Large intestine (tissue), 3 donors: Measurements from ENCODE around the gene COL23A1. TPM values are rescaled to one million over a fixed set of nuclear protein-coding genes. Genes with fewer than 3 reads are reported as not detected.

ENCODE experiments used
- DNase-seq, 2 donors: peaks; one replicate each; pipeline versions ENCODE4 v3.0.0 to v3.0.0-alpha.2; 2013
- H3K27ac ChIP-seq: one replicate; pipeline ENCODE4 v1.5.1; 2013; ENCODE audit warnings: low read length
- H3K27me3 ChIP-seq: 2 replicates; pipeline ENCODE4 v1.6.1; 2013; ENCODE audit warnings: low read length; ENCODE audit not compliant: control insufficient read depth, insufficient read depth
- H3K36me3 ChIP-seq: 2 replicates; pipeline ENCODE4 v1.6.1; 2013; ENCODE audit warnings: low read length; ENCODE audit not compliant: control insufficient read depth, insufficient read depth
- H3K4me1 ChIP-seq: one replicate; pipeline ENCODE4 v1.6.1; 2013; ENCODE audit warnings: low read length; ENCODE audit not compliant: control insufficient read depth, insufficient read depth
- H3K4me3 ChIP-seq: one replicate; pipeline ENCODE4 v1.5.1; 2013; ENCODE audit warnings: low read length
- H3K9me3 ChIP-seq: one replicate; pipeline ENCODE4 v1.6.1; 2013; ENCODE audit warnings: mild to moderate bottlenecking, low read depth, low read length, moderate library complexity; ENCODE audit not compliant: control insufficient read depth
- WGBS: methylation state at CpG from one replicate; pipeline ENCODE4 v1.1.5; 2013; ENCODE audit warnings: low lambda C conversion rate; ENCODE audit not compliant: insufficient coverage; 5-methylcytosine and 5-hydroxymethylcytosine counted together
- polyA plus RNA-seq: library from polyadenylated mRNA; unstranded; fragments of 120-200 nt; gene quantifications from one replicate; pipeline ENCODE4 v1.2.1, GENCODE V29; 2013

Gene COL23A1
- polyA plus RNA-seq, 1 donor, result 8.9 TPM

GRCh38 chr5:178442405-178443257, 147.6 kb downstream of the COL23A1 start:
- no peaks in the 10 kb centered on the region for H3K9me3 ChIP-seq
- 80% methylated on average over 1 of the region's 23 CpGs for WGBS

DNA sequence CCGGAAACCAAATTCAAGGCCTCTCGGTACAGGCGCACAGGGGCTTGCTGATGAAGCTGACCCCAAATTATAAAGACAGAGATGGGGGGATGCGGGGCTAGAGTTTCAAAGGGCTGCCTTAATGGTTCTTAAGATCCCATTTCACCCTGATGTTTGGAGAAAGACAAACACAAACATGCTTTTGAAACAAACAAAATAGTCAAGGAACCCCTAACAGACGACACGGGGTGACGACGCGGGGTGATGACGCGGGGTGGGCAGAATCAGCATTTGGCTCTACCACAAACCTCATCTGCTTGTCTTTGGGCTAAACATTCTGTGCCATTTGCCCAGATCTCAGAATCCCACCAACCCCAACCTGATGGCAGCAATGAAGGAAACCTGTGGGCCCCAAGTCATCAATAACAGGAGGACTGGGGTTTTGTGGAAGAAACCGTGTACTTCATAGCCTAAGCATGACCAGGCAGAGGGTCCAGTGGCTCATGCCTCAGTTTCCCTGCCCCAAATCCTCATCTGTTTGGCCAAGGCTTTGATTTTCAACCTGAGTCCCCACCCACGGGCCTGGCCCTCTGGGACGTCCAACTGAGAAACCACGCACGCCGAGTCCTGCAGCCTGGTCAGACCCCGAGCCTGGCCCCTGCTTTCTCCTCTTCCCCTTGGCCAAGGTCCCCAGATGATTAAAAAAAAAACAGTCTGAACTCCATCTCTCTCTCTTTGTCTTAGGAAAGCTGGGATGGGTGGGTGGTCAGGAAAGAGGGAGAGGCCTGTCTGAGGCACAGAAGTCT, 148.5 kb downstream of the COL23A1 start:
- no peaks in the 10 kb centered on the region for H3K9me3 ChIP-seq
- no peaks in the 10 kb centered on the region for H3K36me3 ChIP-seq
- H3K4me1 ChIP-seq, result peaks cover 3% of the 10 kb centered on the region
- H3K27ac ChIP-seq, result no peak overlapping the region
- H3K27me3 ChIP-seq, result no peaks in the 10 kb centered on the region
- no peak overlapping the region for H3K4me3 ChIP-seq
- no CpG with 5 or more reads among the region's 18 CpGs for WGBS
- no peak for DNase-seq

More at GRCh38 chr5:178442405-178443257, 147.6 kb downstream of the COL23A1 start:
- Histone ChIP-seq H3K4me3 (no peak overlapping the region), H3K36me3 (no peaks in the 10 kb centered on the region), H3K27ac (no peak overlapping the region), H3K27me3 (no peaks in the 10 kb centered on the region), H3K4me1 (peaks cover 3% of the 10 kb centered on the region)
- no peak for DNase-seq

DNA sequence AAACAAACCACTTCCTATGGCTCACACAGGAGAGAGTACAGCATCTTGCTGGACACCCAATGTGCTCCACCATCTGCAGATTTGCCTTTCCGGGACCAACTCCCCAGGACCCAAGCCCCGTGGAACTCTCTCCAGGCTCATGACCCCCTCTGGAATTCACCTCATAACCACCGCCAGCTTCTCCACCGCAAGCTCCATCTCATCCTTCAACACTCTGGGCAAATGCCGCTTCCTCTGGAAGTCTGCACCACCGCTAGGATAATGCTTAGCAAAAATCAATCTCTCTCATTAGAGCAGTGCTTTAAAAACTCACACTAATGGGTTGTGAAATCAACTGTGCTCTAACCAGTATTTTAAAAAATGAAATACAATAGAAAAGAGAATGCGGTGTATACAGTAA, 150.0 kb downstream of the COL23A1 start:
- Histone ChIP-seq H3K27ac (no peak overlapping the region), H3K9me3 (no peaks in the 10 kb centered on the region), H3K36me3 (no peaks in the 10 kb centered on the region), H3K27me3 (no peaks in the 10 kb centered on the region), H3K4me3 (no peak overlapping the region), H3K4me1 (peaks cover 3% of the 10 kb centered on the region)
- WGBS, result no CpG with 5 or more reads among the region's 7 CpGs
- DNase-seq, result no peak

- H3K9me3 ChIP-seq, result no peaks in the 10 kb centered on the region
- peaks cover 3% of the 10 kb centered on the region for H3K4me1 ChIP-seq
- H3K27ac ChIP-seq, result no peak overlapping the region
- H3K27me3 ChIP-seq, result no peaks in the 10 kb centered on the region
- H3K4me3 ChIP-seq, result no peak overlapping the region
- no CpG with 5 or more reads among the region's 16 CpGs for WGBS
- DNase-seq, result no peak
- no peaks in the 10 kb centered on the region for H3K36me3 ChIP-seq
Measured at GRCh38 chr5:178439493-178440180, 150.6 kb downstream of the COL23A1 start.

- H3K4me3 ChIP-seq, result no peak overlapping the region
- no peak for DNase-seq
- H3K27me3 ChIP-seq, result no peaks in the 10 kb centered on the region
- H3K27ac ChIP-seq, result no peak overlapping the region
- peaks cover 3% of the 10 kb centered on the region for H3K4me1 ChIP-seq
- no peaks in the 10 kb centered on the region for H3K9me3 ChIP-seq
- H3K36me3 ChIP-seq, result no peaks in the 10 kb centered on the region
- WGBS, result no CpG with 5 or more reads among the region's 6 CpGs
Measured at GRCh38 chr5:178438796-178439195, 151.4 kb downstream of the COL23A1 start.

DNA sequence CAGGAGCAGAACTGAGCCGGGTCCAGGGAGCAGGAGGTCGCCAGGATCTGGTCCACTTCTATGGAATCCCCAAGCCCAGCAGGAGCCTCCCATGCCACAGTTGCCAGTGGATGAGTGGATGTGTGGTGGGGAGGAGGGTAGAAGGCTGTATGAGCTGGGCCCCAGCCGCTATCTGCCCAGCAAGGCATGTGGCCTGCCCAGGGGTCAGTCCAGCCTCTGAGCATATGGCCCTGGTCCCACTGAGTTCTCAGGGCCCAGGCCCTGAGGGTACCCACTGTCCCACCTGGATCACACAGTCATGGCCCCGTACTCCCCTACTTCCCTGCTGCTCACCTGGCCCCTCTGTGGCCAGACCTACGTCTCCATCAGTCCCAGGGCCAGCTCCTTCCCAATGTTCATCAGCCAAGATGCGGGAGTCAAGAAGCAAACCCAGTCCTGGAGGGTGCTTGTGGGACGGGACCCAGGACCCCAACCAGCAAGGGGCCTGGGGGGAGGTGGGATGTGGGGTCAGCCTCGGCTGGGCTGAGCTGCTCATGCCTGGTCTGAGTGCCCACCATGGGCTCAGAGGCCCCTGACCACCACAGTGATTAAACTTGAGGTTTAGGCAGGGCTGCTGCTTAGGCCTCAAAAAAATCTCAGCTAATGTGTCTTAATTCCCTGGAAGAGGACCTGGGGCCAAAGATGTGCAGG, 152.7 kb downstream of the COL23A1 start:
- no peak overlapping the region for H3K4me3 ChIP-seq
- no peaks in the 10 kb centered on the region for H3K9me3 ChIP-seq
- no peak overlapping the region for H3K27ac ChIP-seq
- no peak for DNase-seq
- WGBS, result no CpG with 5 or more reads among the region's 8 CpGs
- no peaks in the 10 kb centered on the region for H3K4me1 ChIP-seq
- H3K27me3 ChIP-seq, result no peaks in the 10 kb centered on the region
- H3K36me3 ChIP-seq, result no peaks in the 10 kb centered on the region

GRCh38 chr5:178436326-178436940, 153.8 kb downstream of the COL23A1 start:
- no peaks in the 10 kb centered on the region for H3K9me3 ChIP-seq
- no peaks in the 10 kb centered on the region for H3K27me3 ChIP-seq
- DNase-seq, result no peak
- no peak overlapping the region for H3K27ac ChIP-seq
- H3K36me3 ChIP-seq, result no peaks in the 10 kb centered on the region
- H3K4me1 ChIP-seq, result no peaks in the 10 kb centered on the region
- WGBS, result no CpG with 5 or more reads among the region's 13 CpGs
- H3K4me3 ChIP-seq, result no peak overlapping the region

GRCh38 chr5:178435321-178436238, 154.6 kb downstream of the COL23A1 start:
- Histone ChIP-seq H3K36me3 (no peaks in the 10 kb centered on the region), H3K27me3 (no peaks in the 10 kb centered on the region), H3K4me3 (no peak overlapping the region), H3K4me1 (no peaks in the 10 kb centered on the region), H3K27ac (no peak overlapping the region), H3K9me3 (no peaks in the 10 kb centered on the region)
- no peak for DNase-seq
- no CpG with 5 or more reads among the region's 22 CpGs for WGBS

GRCh38 chr5:178434851-178435250, 155.3 kb downstream of the COL23A1 start:
- no CpG with 5 or more reads among the region's 17 CpGs for WGBS
- Histone ChIP-seq H3K27me3 (no peaks in the 10 kb centered on the region), H3K4me3 (no peak overlapping the region), H3K27ac (no peak overlapping the region), H3K9me3 (no peaks in the 10 kb centered on the region), H3K4me1 (no peaks in the 10 kb centered on the region), H3K36me3 (no peaks in the 10 kb centered on the region)
- DNase-seq, result no peak
